ENCODE measurements around the gene TBXAS1.

Gene TBXAS1

GRCh38 chr7:140056431-140057142 lies 227.5 kb downstream of the TBXAS1 start:
- Histone ChIP-seq H3K36me3 (ENCODE audit: control insufficient read depth in 2 of 2, insufficient read depth in 1 of 2, low read length in 2 of 2) (no peaks in the 10 kb centered on the region), H3K4me3 (ENCODE audit: low read depth, low read length) (no peak overlapping the region), H3K4me1 (ENCODE audit: control insufficient read depth, insufficient read depth, low read length) (no peaks in the 10 kb centered on the region), H3K27ac (ENCODE audit: extremely low read depth, low read depth, low read length) (no peak overlapping the region), H3K9me3 (ENCODE audit: control insufficient read depth, insufficient read depth, low read depth, low read length) (no peaks in the 10 kb centered on the region)
- POLR2A ChIA-PET, result no interaction called here
- no peak for TF ChIP-seq ZNF184 (tag by site-specific recombination; IDR thresholded peaks at IDR 0.05)
- TF ChIP-seq ZNF416 (tag by site-specific recombination; IDR thresholded peaks at IDR 0.05), result no peak
- TF ChIP-seq ZNF514 (tag by site-specific recombination; IDR thresholded peaks at IDR 0.05), result no peak
- no peak for TF ChIP-seq ZNF221 (tag by site-specific recombination; IDR thresholded peaks at IDR 0.05; ENCODE audit: borderline replicate concordance)
- no peak for TF ChIP-seq ZNF174 (tag by site-specific recombination; IDR thresholded peaks at IDR 0.05)
- TF ChIP-seq, protein P1, sequence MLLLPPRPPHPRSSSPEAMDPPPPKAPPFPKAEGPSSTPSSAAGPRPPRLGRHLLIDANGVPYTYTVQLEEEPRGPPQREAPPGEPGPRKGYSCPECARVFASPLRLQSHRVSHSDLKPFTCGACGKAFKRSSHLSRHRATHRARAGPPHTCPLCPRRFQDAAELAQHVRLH (tag by site-specific recombination; IDR thresholded peaks at IDR 0.05), result no peak
- TF ChIP-seq PRDM6 (tag by site-specific recombination; IDR thresholded peaks at IDR 0.05), result no peak
- no peak for TF ChIP-seq ZNF777 (tag by site-specific recombination; IDR thresholded peaks at IDR 0.05; ENCODE audit: borderline replicate concordance)
- no peak for TF ChIP-seq ZBTB48 (tag by site-specific recombination; IDR thresholded peaks at IDR 0.05)
- no peak for TF ChIP-seq ZNF561 (tag by site-specific recombination; IDR thresholded peaks at IDR 0.05; ENCODE audit: borderline replicate concordance)
- TF ChIP-seq ZNF394 (tag by site-specific recombination; IDR thresholded peaks at IDR 0.05; ENCODE audit: borderline replicate concordance), result no peak
- no peak for TF ChIP-seq ZNF449 (tag by site-specific recombination; IDR thresholded peaks at IDR 0.05)
- no peak for TF ChIP-seq ZNF830 (tag by site-specific recombination; IDR thresholded peaks at IDR 0.05; ENCODE audit: low read depth)
- TF ChIP-seq ZNF302 (tag by site-specific recombination; IDR thresholded peaks at IDR 0.05; ENCODE audit: low read depth), result no peak
- TF ChIP-seq ZNF292 (tag by site-specific recombination; IDR thresholded peaks at IDR 0.05; ENCODE audit: borderline replicate concordance, low read depth), result no peak
- CTCF ChIA-PET, result no interaction called here

DNA sequence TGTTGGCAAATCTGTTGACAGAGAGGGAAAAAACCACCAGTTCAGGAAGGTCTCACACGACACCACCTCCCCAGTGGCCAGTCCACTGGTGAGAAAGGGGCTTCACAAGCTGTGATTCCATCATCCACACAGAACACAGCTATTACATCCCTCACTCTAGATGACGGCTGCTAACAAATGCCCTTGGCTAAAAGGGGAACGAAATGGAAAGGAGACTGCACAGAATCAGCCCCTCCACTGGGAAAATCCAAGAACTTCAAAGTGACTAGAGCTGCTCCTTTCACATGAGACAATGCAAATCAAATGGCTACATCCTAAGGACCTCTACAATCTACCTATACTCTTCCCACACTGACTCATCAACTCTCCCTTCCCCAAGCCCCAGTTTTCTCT lies 228.1 kb downstream of the TBXAS1 start:
- no peak overlapping the region for H3K27ac ChIP-seq (ENCODE audit: extremely low read depth, low read depth, low read length)
- H3K4me3 ChIP-seq (ENCODE audit: low read depth, low read length), result no peak overlapping the region
- TF ChIP-seq PRDM1 (tag by site-specific recombination; IDR thresholded peaks at IDR 0.05), result peak; percentile 42; the same call in 1 of the 2 replicates
- TF ChIP-seq, protein P2, sequence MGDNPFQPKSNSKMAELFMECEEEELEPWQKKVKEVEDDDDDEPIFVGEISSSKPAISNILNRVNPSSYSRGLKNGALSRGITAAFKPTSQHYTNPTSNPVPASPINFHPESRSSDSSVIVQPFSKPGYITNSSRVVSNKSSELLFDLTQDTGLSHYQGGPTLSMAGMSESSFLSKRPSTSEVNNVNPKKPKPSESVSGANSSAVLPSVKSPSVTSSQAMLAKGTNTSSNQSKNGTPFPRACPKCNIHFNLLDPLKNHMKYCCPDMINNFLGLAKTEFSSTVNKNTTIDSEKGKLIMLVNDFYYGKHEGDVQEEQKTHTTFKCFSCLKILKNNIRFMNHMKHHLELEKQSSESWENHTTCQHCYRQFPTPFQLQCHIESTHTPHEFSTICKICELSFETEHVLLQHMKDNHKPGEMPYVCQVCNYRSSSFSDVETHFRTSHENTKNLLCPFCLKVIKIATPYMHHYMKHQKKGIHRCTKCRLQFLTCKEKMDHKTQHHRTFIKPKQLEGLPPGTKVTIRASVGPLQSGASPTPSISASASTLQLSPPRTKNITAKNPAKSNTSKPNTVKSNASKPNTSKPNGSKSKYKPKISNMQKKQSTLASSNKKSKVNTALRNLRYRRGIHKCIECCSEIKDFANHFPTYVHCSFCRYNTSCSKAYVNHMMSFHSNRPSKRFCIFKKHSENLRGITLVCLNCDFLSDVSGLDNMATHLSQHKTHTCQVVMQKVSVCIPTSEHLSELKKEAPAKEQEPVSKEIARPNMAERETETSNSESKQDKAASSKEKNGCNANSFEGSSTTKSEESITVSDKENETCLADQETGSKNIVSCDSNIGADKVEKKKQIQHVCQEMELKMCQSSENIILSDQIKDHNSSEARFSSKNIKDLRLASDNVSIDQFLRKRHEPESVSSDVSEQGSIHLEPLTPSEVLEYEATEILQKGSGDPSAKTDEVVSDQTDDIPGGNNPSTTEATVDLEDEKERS (tag by site-specific recombination; IDR thresholded peaks at IDR 0.05), result no peak
- ChIA-PET POLR2A (no interaction called here), CTCF (interaction anchor here (0.6 kb wide), 1 partner anchor 862 kb away, joined by 5 read pairs; no protein-coding TSS in a partner anchor)
- H3K36me3 ChIP-seq (ENCODE audit: control insufficient read depth in 2 of 2, insufficient read depth in 1 of 2, low read length in 2 of 2), result no peaks in the 10 kb centered on the region
- H3K4me1 ChIP-seq (ENCODE audit: control insufficient read depth, insufficient read depth, low read length), result no peaks in the 10 kb centered on the region
- H3K9me3 ChIP-seq (ENCODE audit: control insufficient read depth, insufficient read depth, low read depth, low read length), result no peaks in the 10 kb centered on the region
